GM18498 (cell line): ENCODE data around the gene ANO7.

Experiments
- ATAC-seq: cut with Tn5 transposase; IDR thresholded peaks from one replicate; pipeline ENCODE4 v1.9.1; 2021; ENCODE audit warnings: mild to moderate bottlenecking, moderate library complexity; ENCODE audit not compliant: unreplicated experiment

Gene ANO7

DNA sequence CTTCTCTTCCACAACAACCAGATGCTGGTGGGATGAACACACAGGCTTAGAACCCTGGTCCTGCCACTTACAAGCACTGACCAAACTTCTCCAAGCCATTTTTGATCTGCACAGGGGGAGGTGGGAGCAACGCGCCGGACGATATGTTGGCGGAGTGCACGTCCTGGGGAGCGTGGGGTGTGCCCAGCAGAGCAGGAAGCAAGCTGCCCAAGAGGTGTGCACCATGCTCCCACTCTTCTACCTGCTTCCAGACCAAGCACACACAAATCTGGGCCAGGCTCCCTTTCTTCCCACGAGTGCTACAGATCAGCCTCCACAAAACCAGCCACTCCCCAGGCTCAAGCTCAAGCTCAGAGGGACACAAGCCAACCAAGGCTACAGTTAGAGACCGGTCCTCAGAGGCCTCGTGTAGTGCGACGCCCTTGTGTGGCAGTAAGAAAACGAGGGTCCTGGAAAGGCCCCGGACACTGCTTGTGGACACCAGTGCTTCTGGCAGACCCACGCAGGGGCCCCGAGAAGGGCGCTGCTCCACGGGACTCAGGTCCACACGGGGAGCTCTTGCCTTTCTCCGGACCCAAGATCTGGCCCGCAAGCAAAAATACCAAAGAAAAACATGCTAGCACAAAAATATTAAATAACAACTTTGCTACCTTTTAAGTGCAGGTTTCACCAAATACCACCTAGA, 52.0 kb downstream of the ANO7 start:
- no peak for ATAC-seq

DNA sequence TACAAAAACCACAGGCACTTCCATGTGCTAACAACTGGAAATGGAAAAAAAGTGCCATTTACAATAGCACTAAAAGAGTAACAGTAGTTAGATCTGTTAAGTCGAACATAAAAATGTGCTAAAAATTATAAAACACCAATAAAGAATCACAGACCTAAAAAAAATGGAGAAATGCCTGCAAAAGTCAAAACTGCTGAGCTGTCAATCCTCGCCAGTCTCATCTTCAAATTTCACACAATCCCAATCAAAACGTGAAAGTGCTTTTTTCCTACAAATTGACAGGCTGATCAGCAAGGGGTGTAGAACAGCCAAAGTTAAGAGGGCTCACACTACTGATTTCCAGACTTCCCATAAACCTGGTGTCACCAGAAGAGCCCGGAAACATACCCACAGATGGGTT, 53.2 kb downstream of the ANO7 start:
- ATAC-seq: no peak

- ATAC-seq: no peak
Observed at GRCh38 chr2:241242306-241242705, 53.8 kb downstream of the ANO7 start.

DNA sequence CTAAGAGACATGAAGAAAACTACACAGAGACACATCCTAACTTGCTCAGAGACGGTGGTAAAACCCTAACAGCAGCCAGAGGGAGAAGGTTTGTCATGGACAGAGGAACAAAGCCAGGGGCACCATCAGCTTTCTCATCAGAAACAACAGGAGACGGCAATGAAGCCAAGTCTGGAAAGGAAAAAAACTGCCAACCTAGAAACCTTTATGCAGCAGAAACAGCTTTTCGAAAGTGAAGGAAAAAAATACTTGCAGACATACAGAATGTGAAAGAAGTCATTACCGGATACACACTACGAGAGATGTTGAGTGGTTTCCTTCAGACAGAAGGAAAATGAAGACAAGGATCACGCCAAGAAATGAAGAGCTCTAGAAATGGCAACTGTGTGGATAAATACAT, 55.9 kb downstream of the ANO7 start:
- no peak for ATAC-seq

- no peak for ATAC-seq
Observed at GRCh38 chr2:241248289-241248688, 59.8 kb downstream of the ANO7 start.

- no peak for ATAC-seq
Observed at GRCh38 chr2:241248897-241249296, 60.4 kb downstream of the ANO7 start.

GRCh38 chr2:241249654-241250053, 61.2 kb downstream of the ANO7 start:
- no peak for ATAC-seq

DNA sequence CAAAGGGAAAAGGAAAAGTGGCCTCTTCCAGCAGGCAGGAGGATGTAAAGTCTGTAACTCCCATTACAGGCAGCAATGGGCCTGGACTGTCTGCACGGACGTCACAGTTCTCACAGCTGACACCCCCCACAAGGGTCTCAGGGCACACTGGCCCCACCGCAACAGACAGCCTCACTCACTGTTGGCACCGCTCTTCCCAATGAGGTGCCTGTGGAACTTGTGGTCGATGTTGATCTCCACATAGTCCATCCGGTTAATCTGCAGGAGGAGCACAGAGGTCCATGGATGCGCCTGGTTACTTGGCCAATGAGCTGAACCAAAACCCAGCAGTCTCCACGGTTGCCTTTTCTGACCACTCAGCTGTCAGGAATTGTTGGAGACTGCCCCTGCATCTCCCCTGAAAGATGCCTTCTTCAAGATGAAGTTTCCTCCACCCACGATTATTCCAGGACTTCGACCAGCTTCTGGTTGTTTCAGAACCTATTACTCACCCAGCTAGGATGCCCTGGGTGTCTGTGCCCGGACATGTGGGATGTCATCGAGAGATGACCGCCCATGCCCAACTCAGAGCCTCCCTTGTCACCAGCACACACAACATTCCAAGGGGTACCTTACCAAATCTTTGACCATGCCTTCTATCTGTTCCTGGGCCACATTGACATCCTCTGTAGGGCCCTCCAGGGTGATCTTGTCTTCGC, 64.5 kb downstream of the ANO7 start:
- no peak for ATAC-seq

DNA sequence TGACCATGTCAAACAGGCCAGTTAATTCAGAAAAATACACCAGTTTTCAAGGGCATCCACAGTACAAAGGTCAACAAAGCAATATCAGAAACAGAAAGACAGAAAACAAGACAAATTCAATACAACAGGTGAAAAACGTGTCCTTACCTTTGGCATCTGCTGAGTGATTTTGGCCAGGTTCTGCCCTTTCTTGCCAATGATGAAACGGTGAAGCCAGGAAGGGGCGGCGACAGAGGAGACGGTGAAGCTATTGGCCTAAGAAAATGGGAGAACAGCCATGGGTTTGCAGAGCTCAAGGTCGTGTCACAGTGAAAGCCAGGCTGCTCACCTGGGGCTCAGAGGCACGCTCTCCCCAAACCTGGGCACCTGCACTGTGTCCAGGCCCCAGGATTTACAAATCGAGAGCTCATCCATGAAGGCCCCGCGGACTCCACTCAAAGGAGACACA, 66.5 kb downstream of the ANO7 start:
- no peak for ATAC-seq

DNA sequence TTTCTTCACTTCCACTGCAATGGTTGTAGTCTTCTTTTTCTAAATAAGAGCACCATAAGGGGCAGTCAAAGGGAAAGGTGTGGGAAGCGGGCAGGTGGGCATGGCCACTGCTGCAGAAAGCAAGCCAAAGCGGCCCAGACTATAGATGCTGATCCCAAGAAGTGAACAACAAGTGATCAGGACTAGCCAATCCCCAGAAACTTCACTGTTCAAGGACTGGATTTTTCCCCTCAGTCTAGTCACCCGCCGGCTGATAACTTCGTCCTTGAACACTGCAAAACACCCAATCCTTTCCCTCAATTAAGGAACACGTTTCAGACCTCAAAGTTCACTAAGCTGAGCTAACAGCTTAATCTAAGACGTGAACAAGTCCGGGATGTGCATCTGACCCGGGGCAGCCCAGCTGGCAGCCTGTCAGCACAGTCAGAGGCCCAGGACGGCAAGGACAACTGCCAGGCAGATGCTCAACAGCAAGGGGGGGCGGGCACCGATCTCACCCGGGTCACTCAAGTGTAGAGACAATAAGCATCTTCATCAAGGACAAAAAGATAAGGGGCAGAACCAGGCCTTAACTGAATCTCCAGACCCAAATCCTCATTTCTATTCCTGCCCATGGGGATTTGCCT, 67.2 kb downstream of the ANO7 start:
- ATAC-seq: no peak

- no peak for ATAC-seq
Observed at GRCh38 chr2:241256168-241256545, 67.7 kb downstream of the ANO7 start.

DNA sequence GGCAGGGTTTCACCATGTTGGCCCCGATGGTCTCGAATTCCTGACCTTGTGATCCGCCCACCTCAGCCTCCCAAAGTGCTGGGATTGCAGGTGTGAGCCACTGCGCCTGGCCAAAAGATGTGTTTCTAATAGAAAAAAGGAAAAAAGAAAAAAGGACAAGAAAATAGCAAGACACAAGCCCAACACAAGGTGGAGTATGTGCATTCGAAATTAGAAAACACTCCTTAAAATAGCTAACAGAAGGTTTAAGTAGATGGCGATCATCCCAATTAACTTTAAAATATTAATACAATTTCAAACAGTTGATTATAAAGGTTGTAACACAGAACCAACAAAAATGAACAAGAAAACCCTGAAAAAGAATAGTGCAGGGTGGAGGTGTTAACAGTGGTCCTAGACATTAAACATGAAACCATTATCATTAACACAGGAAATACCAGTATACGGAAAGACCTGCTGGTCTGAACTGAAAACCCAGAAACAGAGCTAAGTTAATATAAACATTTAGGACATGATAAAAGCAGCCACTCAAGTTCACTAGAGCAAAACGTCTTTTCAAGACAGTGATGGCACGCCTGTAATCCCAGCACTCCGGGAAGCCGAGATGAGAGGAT, 69.0 kb downstream of the ANO7 start:
- no peak for ATAC-seq

DNA sequence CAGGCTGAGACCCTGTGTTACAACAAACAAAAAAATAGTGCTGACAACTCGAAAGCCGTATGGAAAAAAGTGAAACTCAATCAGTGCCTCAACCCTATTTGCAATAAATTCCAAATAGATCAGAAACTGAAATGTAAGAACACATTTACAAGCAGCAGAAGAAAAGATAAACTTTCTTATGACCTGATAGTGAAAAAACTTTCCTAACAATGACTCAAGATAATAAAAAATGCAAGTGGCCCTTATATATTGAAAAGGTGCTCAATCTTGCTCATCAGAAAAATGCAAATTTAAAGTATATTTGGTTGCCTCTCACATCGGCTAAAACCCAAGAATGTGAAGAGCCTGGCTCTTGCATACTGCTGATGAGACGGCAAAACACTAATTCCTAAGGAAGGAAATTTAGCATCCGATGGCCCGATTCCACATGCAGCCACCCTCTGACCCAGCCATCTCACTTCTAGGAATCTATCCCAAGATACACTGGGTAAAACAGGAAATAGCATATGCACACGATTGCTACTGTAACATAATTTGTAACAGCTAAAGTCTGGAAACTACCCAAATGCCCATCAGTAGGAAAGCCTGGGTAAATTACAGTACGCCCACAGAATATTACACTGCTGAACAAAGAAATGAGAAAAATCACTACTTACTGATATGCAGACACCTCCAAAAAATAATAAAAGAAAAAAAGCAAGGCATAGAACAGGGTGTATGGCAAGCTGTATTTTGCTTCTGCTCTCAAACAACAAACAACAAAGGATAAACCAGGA, 70.2 kb downstream of the ANO7 start:
- ATAC-seq: no peak

- ATAC-seq: no peak
Observed at GRCh38 chr2:241260911-241261310, 72.4 kb downstream of the ANO7 start.

DNA sequence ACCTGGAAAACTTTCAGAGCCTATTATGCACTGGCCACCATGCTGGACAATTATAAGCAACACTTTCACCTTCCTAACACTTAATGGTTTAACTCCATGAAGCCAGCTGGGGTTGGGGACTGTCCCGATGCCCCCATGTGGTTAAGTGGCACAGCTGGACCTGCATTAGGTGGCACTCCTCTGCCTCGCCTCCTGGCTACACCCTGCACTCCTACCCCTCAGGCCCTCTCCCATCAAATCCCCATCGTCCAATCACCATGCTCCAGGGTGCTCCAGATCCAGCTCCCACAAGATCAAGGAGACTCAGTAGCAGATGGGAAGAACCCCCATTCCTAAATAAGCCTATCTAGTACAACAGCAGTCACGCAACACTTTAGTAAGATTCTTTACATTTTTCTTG, 73.2 kb downstream of the ANO7 start:
- ATAC-seq: no peak

GRCh38 chr2:241263061-241263460, 74.6 kb downstream of the ANO7 start:
- no peak for ATAC-seq

DNA sequence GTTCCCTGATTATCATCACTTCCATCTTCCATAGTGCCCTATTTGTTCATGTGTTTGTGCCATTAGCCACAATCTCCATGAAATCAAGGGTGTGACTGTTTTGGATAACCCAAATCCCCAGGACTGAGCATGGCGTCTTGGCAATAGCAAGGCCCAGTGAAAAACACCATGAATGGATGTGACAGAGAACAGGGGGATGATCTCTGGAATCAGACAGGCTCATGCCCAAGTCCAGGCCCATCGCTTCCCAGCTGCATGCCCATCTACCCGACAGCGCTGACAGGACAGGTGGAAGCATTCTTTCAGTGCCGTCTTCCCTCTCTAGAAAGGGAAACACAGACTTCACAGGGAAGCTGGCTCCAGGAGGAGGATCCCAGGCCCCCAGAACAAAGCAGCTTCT, 77.0 kb downstream of the ANO7 start:
- no peak for ATAC-seq

GRCh38 chr2:241267249-241268067, 79.0 kb downstream of the ANO7 start:
- no peak for ATAC-seq

- ATAC-seq: no peak
Observed at GRCh38 chr2:241268306-241268705, 79.8 kb downstream of the ANO7 start.
